Epidermal melanocyte (primary cell): Measurements from ENCODE around the gene VTA1.
"Not testable (repeated sequence)": the region's sequence is repeated elsewhere in the genome, so short reads cannot be mapped to it uniquely, and the experiment has no call there.

Source experiments
- DNase-seq: peaks from one replicate; pipeline ENCODE4 v3.0.0; 2011; ENCODE audit warnings: low spot score; ENCODE audit not compliant: insufficient read length

The VTA1 gene, protein sequence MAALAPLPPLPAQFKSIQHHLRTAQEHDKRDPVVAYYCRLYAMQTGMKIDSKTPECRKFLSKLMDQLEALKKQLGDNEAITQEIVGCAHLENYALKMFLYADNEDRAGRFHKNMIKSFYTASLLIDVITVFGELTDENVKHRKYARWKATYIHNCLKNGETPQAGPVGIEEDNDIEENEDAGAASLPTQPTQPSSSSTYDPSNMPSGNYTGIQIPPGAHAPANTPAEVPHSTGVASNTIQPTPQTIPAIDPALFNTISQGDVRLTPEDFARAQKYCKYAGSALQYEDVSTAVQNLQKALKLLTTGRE

DNA sequence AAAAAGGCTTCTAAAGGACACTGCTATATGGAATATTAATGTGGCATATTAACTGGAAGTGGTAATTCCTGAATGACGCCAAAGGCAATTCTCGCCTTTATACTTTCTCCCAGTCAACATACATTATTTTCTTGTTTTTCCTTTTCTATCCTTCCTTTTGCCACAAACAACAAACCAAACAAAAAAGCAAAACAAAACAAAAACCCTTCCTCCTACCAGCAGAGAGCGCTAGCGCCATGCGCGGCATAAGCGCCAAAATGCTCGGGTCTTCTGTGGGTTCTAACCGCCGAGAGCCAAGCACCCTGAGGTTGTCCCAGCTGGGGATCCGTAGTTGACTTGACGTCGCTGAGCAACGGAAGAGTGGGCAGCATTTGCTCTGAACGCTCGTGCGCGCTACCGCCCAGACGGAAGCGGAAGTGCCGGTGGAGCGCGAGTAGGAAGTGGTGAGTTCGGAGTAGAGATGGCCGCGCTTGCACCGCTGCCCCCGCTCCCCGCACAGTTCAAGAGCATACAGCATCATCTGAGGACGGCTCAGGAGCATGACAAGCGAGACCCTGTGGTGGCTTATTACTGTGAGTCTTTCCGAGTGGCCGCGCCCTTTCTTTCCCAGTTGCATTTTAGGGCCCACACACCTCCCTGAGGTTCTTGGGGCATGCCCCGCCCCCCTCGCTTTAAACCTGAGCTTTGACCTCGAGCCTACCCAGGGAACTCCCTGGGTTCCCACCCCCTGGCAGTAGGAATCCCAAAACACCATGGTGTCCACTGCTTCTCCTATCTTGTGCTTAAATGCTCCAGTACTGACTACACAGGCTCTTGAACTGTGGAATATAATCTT lies at the start of gene VTA1, which contains the start of gene NMBR:
VTA1 (plus strand) TSS at position 436 of the 835 bp plus-strand sequence; CDS start at position 461, 25 bp downstream.
NMBR (minus strand) TSS at position 295 of the 835 bp plus-strand sequence. CDS start 58,464 bp downstream, outside the sequence.
- DNase-seq, result peak; percentile 90

DNA sequence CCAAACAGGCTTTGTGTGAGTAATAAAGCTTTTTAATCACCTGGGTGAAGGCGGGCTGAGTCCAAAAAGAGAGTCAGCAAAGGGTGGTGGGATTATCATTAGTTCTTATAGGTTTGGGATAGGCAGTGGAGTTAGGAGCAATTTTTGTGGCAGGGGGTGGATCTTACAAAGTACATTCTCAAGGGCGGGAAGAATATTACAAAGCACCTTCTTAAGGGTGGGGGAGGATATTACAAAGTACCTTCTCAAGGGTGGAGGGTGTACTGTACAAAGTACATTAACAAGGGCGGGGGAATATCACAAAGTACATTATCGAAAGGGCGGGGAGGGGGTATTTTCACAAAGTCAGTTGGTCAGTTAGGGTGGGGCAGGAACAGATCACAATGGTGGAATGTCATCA lies 42.2 kb upstream of the VTA1 start:
- DNase-seq, result not testable (repeated sequence)

DNA sequence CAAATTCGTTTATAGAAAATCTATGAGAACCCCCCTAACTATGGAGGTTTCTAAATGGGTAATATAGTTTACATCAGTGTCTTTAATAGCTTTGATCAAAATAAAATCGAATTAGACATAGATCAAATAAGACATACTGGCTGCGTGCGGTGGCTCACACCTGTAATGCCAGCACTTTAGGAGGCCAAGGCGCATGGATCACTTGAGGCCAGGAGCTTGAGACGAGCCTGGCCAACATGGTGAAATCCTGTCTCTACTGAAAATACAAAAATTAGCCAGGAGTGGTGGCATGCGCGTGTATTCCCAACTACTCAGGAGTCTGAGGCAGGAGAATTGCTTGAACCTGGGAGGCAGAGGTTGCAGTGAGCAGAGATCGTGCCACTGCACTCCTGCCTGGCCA lies 36.2 kb upstream of the VTA1 start:
- DNase-seq, result not testable (repeated sequence)

DNA sequence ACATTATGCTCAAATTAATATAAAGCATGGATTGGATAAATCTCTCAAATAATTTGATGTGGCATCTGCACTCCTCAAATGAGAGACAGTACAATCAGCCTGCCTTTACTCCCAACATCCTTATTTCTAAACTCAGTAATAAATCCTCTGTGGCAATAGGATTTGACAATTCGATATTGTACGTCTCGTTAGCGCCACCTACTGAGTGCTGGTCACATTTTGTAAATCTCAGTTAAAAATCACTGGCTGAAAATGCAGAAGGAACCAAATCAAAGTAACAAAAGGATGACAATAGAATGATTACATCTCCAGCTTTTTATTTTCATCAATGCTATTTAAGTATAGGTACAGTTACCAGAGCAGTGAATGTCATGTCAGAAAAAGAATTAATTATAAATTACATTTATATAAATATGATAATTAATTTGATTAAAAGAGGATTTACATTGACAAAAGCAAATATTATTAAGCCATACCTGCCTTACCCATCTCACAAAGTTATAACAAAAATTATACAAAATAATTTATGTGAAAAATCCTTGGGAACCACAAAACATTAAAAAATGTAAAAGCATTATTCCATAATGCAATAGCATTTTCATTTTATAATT lies 34.5 kb upstream of the VTA1 start:
- peak; percentile 33 for DNase-seq

DNA sequence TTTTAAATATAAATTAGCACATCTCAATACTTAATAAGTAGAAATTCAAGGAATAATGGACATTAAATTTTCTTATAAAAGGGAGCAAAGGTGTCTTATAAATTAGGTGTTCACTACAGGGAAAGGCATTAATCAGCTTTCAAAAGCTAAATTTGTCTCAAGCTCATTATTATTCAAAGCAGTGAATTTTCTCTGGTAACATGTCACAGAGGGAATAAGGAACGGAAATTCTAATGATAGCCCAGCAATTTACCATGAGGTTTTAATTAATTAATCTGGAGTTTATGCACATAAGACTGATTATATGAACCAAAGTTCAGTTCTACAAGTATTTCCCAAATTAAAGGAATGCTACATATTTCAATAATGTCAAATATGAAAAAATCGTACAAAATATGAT lies 29.7 kb upstream of the VTA1 start:
- no peak for DNase-seq

DNA sequence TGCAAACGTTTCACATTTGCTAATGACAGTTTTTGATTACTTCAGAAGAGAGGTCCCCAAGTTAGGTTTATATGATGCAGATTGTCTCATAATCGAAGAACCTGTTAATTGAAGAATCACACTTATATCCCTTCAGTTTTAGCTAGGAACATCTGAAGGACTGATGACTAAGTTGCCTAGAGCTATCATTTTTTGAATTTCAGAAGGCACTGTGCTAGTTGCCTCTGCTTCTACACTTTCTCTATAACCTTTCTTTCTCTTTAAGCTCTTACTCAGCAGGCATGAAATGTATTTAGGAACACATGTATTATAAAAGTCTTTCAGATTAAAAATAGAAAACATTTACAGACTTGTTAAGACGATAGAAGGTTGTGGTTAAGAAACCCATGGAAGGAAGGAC lies 28.7 kb upstream of the VTA1 start:
- no peak for DNase-seq

DNA sequence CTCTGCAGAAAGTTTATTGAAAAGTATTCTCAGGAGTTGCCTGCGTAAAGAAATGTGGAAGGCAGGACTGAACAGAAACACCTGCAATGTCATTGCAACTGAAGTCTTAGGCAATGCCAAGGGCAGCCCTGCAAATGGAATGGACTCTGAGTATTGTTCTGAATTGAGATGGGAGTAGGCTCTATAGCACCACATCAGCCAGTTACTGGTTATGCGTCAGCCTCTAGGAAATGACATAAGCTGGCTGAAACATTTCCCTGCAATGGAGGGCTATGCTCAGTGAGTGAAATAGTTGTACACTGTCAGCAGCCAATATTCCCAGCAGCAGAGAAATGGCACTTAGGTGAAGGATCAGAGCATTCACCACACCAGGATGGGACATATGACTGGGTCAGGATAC lies 28.1 kb upstream of the VTA1 start:
- DNase-seq, result no peak

DNA sequence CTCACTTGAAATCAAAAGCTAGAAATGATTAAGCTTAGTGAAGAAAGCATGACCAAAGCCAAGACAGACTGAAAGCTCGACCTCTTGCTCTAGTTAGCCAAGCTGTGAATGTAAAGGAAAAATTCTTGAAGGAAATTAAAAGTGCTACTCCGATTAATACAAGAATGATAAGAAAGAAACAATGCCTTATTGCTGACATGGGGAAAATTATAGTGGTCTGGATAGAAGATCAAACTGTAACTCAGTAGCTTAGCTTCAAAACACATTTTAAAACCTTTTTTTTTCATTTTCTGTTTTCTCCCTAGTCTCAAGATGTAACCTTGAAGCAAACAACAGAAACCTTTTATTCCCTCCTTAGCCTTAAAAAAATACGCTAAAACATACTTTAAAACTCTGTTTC lies 25.7 kb upstream of the VTA1 start:
- DNase-seq, result no peak

DNA sequence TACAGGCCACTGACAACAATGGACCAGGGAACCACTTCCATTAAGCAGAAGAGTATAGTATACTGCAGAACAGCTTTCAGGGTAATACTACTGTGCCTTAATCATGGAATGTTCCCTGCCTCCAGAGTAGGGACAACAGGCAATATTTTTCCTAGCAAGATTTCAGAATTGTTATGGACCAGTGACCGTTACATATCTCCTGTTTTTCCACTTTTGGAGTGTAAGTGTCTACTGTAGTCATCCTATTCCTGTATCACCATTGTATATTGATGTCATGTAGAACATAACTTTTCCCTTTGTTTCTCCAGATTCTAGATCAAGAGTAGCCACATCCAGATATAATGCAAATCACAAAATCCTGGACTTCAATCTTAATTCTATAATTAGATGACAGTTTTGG lies 16.2 kb upstream of the VTA1 start:
- no peak for DNase-seq

DNA sequence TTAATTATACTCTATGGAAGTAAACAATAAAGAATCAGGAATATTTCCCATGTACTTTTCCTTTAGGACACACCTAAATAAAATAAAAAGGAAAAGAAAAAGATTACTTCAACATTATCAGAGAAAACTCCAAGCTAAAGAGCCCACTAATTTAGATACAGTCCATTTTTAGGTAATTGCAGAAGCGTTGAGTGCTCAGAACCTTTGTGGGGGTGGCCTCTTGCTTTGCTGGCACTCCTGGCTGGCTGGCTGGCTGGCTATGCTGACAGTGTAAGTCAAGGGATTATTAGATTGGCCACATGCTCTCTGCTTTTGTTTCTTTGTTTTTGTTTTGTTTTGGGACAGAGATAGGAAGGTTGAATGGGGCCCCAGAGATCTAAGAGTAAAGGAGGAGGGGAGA lies 14.4 kb upstream of the VTA1 start, which contains the start of gene GJE1:
GJE1 (plus strand) TSS at position 301 of the 400 bp plus-strand sequence. CDS start 234 bp downstream, outside the sequence.
- DNase-seq, result no peak

DNA sequence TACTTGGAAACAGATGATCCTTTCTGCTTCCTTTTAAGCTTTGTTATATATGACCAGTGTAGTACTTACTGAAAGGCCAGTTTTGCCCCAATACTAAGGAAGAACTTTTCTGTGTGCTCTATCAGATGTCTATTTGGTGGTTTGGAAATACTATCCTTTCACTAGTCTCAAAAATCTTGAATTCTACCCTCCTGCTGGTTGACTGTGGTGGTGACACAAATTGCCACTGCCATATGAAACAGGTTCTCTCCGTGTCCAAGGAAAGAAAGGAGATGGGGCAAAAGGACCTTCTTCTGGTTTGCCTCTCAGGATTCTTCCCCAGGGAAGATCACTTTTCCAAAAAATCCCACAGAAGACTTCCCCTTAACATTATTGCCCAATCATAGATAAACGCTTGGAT lies 8.2 kb upstream of the VTA1 start:
- DNase-seq, result no peak

DNA sequence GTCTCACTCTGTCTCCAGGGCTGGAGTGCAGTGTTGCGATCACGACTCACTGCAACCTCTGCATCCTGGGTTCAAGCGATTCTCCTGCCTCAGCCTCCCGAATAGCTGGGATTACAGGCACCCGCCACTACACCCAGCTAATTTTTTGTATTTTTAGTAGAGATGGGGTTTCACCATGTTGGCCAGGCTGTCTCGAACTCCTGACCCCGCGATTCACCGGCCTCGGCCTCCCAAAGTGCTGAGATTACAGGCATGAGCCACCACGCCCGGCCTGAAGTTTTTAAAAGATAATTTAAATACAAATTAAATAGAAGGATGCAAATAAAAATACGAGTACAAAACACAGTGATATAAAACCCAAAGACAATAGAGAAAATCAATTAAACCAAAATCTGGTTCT lies 5.5 kb upstream of the VTA1 start:
- not testable (repeated sequence) for DNase-seq

DNA sequence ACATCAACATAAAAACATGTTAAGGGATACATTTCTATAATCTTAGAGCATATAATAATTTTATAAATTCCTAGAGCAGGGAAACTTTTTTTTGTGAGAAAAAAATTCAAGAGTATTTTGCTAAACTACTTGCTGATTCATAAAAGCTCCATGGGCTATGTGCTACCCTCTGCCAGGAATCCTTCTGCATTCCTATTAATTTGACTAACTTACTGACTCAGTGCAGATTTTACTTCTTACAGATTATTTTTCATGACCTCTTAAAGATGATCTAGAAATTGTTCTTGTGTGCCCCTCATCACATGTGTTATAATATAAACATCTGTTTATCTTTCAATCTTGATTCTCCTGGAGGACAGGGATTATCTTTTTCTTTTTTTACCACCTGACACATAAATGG lies 5.7 kb downstream of the VTA1 start:
- no peak for DNase-seq

DNA sequence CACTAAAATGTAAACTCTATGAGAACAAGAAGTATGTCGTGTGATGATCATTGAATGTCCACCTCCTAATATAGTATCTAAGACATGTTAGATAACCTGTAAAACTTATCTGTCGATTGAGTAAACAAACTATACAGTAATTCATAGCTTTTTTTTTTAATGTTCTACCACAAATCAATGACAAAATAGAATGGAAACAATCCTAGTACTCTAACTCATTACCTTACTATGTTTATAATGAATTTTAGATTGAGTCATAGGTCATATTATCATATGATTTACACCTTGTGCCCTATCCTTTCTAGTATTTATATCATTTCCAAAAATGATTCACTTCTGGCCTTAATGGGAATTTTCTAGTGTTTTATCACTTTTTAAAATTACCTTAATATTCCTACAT lies 6.1 kb downstream of the VTA1 start:
- no peak for DNase-seq

DNA sequence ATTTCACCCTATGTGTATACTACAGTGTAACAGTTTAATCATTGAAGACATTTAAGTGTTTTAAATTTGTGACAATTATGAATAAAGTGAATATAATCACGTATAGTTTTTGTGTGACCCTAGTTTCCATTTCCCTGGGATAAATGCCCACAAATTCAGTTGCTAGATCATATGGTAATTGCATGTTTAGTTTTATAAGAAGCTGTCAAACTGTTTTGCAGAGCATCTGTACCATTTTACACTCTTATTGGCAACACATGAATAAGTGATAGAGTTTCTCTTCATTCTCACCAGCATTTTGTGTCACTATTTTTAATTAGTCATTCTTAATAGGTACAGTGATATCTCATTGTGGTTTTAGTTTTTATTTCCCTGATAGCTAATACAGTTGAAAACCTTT lies 7.3 kb downstream of the VTA1 start:
- DNase-seq, result no peak

DNA sequence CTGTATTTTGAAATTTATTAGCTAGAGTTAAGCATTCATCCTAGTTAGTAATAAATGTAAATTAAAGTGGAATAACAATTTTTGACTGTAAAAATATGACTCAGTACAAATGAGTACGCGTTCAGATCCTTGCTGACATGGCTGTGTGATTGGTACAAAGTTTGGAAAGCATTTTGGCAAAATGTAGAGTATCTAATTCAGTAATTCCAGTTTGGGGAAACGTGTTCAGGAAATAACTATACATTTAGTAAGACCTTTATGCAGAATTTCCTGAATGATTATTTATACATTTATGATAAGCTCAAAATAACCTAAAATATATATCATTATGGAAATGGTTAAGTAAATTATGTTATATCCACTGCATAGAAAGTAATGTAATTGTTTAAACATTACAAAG lies 8.0 kb downstream of the VTA1 start:
- no peak for DNase-seq

DNA sequence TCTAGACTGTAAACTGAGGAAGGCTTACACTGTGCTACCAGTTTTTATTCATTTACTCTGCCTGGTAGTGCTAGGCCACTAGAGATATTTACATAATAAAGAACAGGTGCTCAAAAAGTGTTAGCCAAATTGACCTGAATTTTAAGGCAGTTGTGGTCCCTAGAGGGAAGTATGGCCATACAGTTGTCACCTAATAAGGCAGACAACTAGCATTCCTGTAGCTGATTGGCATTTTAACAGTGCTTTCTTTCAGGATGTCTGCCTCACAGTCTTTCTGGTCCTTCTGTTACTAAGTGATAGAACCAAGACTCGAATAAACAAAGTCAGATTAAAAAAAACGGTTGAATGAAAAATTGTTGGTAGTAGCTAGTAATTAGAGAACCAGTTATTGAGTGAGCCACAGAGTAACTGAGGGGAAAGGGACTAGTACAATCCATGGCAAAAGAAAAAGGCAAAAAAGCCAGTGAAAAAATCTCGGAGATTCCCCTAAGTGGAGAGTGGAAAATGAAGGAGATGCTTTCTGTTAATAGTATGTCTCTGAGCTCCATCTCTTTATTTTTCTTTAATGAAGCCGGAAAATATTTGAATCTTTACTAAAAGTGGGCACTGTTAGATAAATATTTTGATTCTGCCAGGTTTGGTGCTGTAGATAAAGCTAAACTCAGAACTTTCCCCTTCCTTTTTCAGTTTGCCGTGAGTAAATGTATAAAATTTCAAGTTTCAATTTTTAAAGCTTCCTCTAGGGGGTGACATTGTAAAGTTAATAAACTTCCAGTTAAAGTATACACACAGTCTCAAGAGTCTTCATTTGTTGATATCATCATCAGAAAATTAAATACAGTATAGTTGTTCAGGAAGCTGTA lies 9.1 kb downstream of the VTA1 start:
- DNase-seq, result no peak

DNA sequence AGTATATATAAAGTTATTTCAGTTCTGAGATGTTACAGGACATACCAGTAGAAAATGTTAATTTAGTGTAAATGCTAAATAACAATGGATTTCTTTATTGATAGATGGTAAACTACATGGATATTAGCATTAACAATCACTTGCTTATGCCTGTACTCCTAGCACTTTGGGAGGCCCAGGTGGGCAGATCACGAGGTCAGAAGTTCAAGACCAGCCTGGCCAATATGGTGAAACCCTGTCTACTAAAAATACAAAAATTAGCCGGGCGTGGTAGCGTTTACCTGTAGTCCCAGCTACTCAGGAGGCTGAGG lies 9.7 kb downstream of the VTA1 start:
- DNase-seq, result not testable (repeated sequence)

DNA sequence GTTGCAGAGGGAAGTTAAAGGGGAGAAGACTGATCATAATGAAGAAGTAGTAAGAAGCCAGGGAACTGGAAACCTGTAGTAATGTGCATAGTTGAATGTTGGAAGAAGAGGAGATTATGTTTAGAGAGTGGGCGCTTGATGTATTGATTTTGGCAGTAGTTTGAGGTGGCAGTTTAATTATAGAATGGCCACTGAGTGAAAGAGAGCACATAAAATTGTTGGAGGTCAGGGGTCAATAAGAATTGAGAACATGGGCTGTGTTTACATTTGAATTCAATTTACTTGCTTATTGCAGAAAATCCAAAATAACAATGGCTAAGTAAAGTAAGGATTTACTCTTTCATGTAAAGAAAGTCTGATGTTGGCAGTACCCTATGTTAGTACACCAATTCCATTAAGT lies 15.7 kb downstream of the VTA1 start:
- DNase-seq, result no peak

DNA sequence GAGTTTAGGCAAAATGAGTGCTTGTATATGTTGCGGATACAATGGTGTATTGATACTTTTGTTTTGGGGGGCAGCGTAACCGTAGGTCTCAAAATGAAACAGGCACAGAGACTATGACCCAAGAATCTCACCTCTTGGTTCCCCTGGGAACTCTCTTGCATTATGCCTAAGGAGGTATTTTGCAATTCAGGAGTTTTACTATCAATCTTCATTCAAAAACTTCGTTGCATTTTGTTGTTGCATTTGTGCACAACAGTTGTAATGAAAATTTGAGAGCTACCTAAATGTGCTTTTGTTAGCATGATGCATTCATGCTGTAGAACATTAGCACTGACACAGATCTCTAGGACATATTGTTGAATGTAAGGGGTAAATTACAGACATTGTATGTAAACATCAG lies 18.2 kb downstream of the VTA1 start:
- no peak for DNase-seq

DNA sequence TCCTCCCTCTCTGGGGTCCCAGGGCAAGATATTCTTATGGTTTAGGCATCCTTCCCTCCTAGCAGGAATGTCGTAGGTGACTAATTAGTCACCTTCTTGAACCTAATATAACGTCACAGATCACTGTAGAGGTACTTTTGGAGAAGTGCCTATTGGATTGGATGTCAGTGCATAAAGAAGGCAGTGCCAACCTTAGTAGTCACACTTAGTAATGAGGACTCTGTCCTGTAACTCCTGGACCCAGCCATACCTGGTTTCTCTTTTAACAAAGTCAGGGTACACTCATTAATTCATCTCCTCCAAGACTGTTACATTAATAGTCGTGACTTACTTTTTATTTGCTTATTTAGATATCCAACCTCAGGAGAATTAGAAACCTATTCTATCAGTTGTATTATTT lies 20.0 kb downstream of the VTA1 start:
- no peak for DNase-seq
